NCI-H524 treated with DMSO at 0.1 percent for 48 hours (cell line): ENCODE measurements around the gene ATP2C2.
"Not testable (repeated sequence)": the region's sequence is repeated elsewhere in the genome, so short reads cannot be mapped to it uniquely, and the experiment has no call there.

Experiments
- DNase-seq: peaks from one replicate; lab custom pipeline; 2025; lab: John Stamatoyannopoulos, UW

The ATP2C2 gene

DNA sequence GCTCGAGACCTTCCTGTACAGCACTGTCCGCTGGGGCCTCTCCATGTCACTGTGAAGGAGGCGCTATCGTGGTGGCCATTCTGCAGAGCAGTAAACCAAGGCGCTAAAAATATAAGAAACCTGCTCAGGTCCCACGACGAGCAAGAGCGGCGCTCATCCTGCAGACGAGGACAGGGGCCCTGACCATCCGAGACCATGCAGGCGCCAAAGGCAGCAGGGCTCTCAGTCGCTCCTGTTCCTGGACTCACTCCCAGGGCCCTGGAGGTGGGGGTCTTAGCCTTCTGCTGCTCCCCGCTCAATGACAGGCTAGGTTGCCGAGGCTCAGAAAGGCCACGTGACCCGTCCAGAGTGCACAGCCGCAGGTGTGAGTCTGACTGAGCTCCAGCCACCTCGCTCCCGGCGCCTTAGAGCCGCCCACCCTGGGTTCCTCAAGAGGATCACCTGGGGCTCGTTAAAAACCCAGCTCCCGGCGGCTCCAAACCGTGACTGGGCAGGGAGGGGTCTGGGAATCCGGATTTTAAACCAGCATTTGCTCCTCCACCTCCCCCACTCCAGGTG lies 509 bp upstream of the ATP2C2 start:
- DNase-seq: no peak

DNA sequence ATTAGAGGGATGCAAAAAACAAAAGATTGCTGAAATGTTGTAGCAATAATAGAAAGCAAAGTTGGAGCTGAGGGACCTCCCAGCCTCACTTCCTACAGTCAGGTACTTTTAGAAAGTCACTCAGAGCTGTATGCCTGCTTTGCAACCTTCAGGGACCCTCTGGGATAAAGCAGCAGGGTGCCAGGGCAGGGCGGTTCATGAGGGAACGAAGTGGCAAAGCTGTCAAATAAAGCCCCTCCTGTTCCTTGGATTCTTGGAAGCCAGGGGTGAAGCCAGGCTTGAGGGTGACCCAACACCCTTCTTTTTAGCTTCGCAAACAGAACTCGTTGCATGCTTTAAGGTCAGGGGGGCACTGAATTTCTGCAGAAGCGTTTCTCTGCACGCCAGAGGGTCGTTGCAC lies 767 bp downstream of the ATP2C2 start:
- DNase-seq: no peak

DNA sequence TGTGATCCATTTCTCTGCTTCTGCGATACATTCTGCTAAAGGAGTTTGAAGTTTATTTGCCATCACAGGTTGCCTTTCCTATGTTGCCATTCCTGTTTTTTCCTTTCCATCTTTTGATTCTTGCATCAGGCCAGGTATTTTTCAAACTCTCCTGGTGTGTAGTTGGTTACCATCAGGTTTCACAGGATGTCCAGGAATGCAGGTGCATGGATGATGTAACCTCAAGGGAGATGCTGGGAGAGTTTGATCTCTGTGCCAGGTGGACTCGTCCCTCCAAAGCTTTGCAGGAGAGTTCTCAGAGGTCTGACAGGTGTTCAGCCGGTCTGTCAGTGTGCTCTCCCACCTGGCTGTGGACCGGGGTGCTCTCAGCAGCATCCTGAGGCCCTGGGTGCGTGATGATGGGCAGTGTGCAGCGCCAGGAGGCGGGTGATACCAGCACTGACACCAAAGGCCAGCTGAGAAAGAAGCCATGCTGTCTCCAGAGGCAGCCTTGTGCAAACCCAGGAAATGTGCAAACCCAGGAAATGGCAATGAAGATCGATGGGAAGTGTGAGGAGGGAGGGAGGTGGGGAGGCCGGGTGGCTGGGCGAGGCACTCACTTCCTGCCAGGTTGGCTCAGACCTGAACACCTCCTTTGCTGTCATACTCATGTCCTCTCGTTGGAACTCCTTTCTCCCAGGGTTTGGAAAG lies 1.7 kb downstream of the ATP2C2 start:
- no peak for DNase-seq

- DNase-seq: no peak
Measured at GRCh38 chr16:84370723-84371552, 2.6 kb downstream of the ATP2C2 start.

DNA sequence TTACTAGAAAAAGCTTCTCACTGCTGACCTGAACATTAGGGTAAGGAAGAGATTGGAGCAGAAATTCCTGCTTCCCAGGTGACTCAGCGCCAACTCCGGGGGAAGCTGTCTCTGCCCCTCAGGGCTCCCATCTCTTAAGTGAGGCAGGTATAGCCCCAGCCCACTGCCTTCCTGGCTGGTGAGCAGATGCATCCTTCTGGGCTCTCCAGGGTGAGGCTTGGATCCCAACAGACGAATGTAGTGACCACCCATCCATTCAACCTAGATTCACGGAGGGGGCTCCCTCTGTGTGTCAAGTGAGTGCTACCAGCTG lies 3.2 kb downstream of the ATP2C2 start:
- DNase-seq: no peak

GRCh38 chr16:84373907-84374489 lies 5.7 kb downstream of the ATP2C2 start:
- no peak for DNase-seq

DNA sequence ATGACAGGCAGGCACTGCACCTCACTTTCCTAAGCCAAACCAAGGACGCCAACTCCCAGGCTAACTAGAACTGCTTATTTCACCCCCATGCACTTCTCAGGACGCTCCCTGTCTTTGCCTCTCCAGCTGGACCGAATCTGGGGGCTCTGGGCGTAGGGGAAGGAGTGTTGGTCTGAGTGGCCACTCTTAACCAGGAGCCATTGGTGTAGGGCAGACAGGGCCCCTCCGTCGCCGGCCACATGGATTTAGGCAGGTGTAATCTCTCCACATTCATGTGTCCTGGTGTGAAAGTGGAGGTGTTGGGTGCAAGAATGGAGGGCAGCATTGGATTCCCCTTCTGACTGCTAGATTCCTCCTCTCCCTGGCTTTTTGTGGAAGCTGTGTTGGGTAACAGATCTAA lies 9.8 kb downstream of the ATP2C2 start:
- no peak for DNase-seq

DNA sequence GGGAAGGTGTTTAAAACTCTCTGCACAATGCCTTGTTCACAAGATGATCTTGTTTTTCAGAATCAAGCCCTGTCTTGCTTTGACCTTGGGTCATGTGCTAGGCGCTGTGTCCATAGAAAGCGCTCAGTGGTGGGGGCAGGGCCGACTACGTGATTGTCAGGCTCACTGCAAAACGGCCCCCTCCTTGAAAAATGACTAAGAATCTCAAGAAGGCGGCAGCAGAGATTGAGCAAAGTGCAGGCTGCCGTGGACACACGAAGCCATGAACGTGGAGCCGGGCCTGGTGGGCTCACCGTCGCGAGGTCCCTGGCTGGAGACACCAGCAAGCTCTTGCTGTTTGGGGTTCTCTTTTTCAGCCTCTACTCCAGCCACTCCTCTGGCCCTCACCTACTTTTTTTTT lies 10.2 kb downstream of the ATP2C2 start:
- DNase-seq: no peak

GRCh38 chr16:84379008-84379708 lies 10.8 kb downstream of the ATP2C2 start:
- DNase-seq: no peak

- no peak for DNase-seq
Measured at GRCh38 chr16:84379709-84380362, 11.5 kb downstream of the ATP2C2 start.

DNA sequence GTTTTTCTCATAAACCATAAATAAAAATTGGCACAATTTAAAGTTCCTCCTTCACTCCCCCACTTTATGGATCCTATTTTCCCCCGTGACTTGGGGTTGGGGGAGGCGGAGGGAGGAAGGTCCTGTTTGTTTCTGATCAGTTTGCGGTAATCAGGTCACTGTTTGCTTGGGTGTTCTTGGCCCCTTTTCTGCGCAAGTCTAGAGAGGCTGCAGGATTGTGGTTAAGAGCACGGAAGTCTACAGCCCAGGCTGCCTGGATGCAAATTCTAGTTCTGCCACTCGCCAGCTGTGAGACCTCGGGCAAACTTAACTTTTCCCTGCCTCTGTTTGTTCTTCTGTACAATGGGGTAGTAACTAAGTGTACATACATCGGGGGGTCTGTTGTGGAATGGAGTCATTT lies 12.1 kb downstream of the ATP2C2 start:
- no peak for DNase-seq

- no peak for DNase-seq
Measured at GRCh38 chr16:84382396-84382795, 14.1 kb downstream of the ATP2C2 start.

DNA sequence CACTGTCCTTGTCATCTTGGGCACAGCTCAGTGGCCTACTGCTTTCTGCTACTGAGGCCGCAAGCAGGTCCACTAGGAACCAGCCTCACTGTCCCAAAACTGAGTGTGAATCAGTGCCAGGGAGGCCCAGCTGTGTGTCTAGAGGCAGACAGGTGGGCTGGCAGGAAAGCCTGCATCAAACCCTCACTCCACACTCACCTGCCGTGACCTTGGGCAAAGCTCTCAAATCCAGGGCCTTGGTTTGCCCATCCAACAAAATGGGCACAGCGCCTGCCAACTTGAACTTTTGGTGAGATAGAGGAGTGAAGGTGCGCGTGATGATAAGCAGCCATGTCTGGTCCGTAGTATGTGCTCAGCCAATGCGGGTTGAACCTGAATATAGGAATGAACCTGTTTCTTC lies 14.8 kb downstream of the ATP2C2 start:
- no peak for DNase-seq

DNA sequence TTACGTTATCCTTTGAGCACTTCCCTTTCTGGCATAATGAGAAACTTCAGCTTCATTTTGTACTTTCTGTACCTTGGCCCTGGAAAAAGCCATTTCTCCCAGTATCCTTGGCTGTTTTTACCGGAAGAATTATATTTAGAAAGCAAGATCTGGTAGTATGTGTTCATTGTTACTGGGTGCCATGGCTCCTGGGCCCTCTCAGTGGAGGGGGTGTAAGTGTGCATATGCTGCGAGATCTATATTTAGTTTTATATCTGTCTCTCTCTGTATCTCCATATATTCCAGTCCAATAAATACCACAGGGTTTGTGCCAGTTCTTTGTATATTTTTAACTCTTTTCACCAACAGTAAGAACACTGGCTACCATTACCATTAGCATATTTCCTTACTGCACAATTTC lies 17.7 kb downstream of the ATP2C2 start:
- no peak for DNase-seq

DNA sequence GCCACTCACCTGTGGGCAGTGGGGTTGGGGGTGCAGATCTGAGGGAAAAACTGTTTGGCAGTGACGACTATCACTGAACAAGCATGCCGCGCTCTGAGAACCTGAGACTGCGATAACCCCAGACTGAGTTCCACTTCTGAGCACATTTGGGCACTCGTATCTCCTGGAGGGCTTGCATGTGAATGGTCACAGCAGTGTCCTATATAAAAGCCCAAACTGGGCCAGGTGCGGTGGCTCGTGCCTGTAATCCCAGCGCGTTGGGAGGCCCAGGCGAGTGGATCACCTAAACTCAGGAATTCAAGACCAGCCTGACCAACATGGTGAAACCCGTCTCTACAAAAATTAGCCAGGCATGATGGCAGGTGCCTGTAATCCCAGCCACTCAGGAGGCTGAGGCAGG lies 18.7 kb downstream of the ATP2C2 start:
- no peak for DNase-seq

- DNase-seq: no peak
Measured at GRCh38 chr16:84390131-84390785, 21.9 kb downstream of the ATP2C2 start.

GRCh38 chr16:84391151-84392030 lies 23.1 kb downstream of the ATP2C2 start:
- no peak for DNase-seq

DNA sequence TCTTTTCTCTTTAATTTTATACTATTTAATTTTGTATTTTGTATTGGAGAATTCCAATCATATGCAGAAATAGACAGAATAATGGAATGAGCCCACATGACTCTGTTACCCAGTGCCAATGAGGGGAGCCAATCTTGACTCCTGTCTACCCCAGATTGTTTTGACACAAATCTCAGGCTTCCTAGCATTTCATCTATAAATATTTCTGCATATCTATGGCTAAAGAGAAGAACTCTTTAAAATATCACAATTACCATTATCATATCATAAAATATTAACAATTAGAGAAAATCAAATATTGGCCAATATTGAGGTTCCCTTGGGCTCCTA lies 23.7 kb downstream of the ATP2C2 start:
- no peak for DNase-seq

DNA sequence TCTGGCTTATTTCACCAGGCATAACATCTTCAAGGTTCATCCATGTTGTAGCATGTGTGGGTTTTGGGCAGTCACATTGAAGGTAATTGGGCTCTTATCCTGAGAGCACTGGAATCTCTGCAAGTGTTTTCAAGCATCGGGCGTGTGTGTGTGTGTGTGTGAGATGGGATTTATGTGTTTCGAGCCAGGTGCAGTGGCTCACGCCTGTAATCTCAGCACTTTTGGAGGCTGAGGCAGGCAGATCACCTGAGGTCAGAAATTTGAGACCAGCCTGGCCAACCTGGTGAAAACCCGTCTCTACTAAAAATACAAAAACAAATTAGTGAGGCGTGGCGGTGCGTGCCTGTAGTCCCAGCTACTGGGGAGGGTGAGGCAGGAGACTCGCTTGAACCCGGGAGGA lies 27.7 kb downstream of the ATP2C2 start:
- not testable (repeated sequence) for DNase-seq

DNA sequence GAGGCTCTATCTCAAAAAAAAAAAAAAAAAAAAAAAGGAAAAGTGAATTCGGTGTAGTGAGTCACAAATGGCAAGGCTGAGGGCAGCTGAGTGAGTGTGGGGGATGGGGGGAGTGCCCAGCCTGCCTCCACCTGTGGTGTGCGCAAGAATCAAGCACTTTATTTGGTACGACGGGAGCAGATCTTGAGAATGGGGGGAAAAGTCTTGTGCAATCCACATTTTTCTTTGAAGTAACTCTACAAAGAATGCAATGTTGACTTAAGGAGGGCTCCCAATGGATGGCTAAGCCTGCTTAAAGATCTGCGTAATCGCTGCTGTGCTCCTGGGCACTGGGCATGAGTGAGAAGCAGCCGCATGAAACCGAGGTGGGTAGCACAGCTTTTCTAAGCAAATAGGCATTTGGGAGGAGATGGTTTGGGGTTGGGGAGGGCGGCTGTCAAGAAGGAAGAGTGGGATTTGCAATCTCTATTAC lies 28.2 kb downstream of the ATP2C2 start:
- DNase-seq: no peak
